Measurements from ENCODE around the gene ZNRF1.
A peak's percentile ranks its signal among the peaks of the same experiment; 100 is the strongest.
"Not testable (repeated sequence)": the region's sequence is repeated elsewhere in the genome, so short reads cannot be mapped to it uniquely, and the experiment has no call there.

Gene ZNRF1

GRCh38 chr16:75087375-75087979 is 88.7 kb downstream of the ZNRF1 start:
- no peak for TF ChIP-seq CTCF (conservative IDR thresholded peaks at IDR 0.05; ENCODE audit: control insufficient read depth, insufficient read depth, low read depth, low read length)
- H3K4me3 ChIP-seq (ENCODE audit: control insufficient read depth, low read depth, low read length): no peak overlapping the region
- peak; percentile 67 for DNase-seq (ENCODE audit: low read depth)

GRCh38 chr16:75088216-75088615 is 89.4 kb downstream of the ZNRF1 start:
- no peak for DNase-seq (ENCODE audit: low read depth)
- no peak overlapping the region for H3K4me3 ChIP-seq (ENCODE audit: control insufficient read depth, low read depth, low read length)
- no peak for TF ChIP-seq CTCF (conservative IDR thresholded peaks at IDR 0.05; ENCODE audit: control insufficient read depth, insufficient read depth, low read depth, low read length)

- no peak overlapping the region for H3K4me3 ChIP-seq (ENCODE audit: control insufficient read depth, low read depth, low read length)
- DNase-seq (ENCODE audit: low read depth): no peak
- TF ChIP-seq CTCF (conservative IDR thresholded peaks at IDR 0.05; ENCODE audit: control insufficient read depth, insufficient read depth, low read depth, low read length): no peak
Observed at GRCh38 chr16:75088934-75089333, 90.1 kb downstream of the ZNRF1 start.

- DNase-seq (ENCODE audit: low read depth): no peak
- TF ChIP-seq CTCF (conservative IDR thresholded peaks at IDR 0.05; ENCODE audit: control insufficient read depth, insufficient read depth, low read depth, low read length): no peak
- H3K4me3 ChIP-seq (ENCODE audit: control insufficient read depth, low read depth, low read length): no peak overlapping the region
Observed at GRCh38 chr16:75089486-75090202, 90.8 kb downstream of the ZNRF1 start.

GRCh38 chr16:75090899-75091298 is 92.1 kb downstream of the ZNRF1 start:
- H3K4me3 ChIP-seq (ENCODE audit: control insufficient read depth, low read depth, low read length); DNase-seq (ENCODE audit: low read depth): not testable (repeated sequence)

GRCh38 chr16:75091619-75092018 is 92.8 kb downstream of the ZNRF1 start:
- DNase-seq (ENCODE audit: low read depth); H3K4me3 ChIP-seq (ENCODE audit: control insufficient read depth, low read depth, low read length): not testable (repeated sequence)

GRCh38 chr16:75092777-75093176 is 94.0 kb downstream of the ZNRF1 start:
- H3K4me3 ChIP-seq (ENCODE audit: control insufficient read depth, low read depth, low read length): no peak overlapping the region
- no peak for TF ChIP-seq CTCF (conservative IDR thresholded peaks at IDR 0.05; ENCODE audit: control insufficient read depth, insufficient read depth, low read depth, low read length)
- no peak for DNase-seq (ENCODE audit: low read depth)
